ENCODE results near the gene ASPSCR1. TPM values are rescaled to one million over a fixed set of nuclear protein-coding genes. Genes with fewer than 3 reads are reported as not detected.

The ASPSCR1 gene
- total and polyA plus RNA-seq, 2 of the 13 experiments (the other 11 are each of a cell fraction or from before 2014, with no cell fraction given): 274 to 314 TPM

DNA sequence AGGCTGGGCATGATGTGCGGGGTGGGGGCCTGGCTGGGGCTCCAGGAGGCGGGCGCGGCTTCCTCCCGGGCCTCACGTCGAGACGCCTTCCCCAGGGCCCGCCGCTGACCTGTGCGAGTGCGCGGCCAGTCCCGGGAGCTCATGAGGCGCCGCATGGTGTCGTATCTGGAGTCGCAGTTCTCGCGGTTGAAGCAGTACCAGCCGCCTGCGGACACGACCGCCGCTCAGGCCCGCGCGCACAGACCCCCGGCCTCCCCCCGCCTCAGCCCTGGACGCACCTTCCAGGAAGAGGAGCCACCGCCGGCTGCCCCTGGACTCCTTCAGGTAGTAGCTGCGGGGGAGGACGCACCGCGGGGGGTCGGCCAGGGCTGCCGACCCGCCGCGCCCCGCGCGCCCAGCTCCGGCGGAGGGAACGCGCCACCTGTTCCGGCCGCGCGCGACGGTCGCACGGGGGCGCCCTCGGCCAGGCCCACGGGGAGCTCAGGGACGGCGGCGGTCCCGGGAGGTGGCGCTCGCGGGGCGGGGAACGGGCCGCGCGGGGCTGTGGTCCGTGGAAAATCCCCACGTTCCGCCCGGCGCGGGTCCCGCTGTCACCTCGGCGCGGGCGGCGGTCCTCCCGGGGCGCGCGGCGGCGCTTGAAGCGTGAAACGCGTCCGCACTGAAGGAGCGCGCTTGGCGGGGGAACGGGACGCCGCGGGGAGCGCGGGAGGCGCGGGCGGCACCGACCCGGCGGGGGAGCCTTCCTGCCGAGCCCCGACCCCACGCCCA, 17.9 kb upstream of the ASPSCR1 start (continued):
- TF ChIP-seq, protein P1, sequence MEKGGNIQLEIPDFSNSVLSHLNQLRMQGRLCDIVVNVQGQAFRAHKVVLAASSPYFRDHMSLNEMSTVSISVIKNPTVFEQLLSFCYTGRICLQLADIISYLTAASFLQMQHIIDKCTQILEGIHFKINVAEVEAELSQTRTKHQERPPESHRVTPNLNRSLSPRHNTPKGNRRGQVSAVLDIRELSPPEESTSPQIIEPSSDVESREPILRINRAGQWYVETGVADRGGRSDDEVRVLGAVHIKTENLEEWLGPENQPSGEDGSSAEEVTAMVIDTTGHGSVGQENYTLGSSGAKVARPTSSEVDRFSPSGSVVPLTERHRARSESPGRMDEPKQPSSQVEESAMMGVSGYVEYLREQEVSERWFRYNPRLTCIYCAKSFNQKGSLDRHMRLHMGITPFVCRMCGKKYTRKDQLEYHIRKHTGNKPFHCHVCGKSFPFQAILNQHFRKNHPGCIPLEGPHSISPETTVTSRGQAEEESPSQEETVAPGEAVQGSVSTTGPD (CRISPR knock-in tag; IDR thresholded peaks at IDR 0.05): no peak
- TF ChIP-seq CEBPG (CRISPR knock-in tag; IDR thresholded peaks at IDR 0.05) (no peak), SOX13 (IDR thresholded peaks at IDR 0.05) (no peak; the same call in 1 of the 2 replicates), SOX13 (CRISPR knock-in tag; conservative IDR thresholded peaks at IDR 0.05 in 1 of 2, IDR thresholded peaks at IDR 0.05 in 1 of 2) (no peak; a peak in 1 of 4 replicates), HOXA5 (CRISPR knock-in tag; IDR thresholded peaks at IDR 0.05) (no peak; the same call in 1 of the 2 replicates), SNRNP70 (IDR thresholded peaks at IDR 0.05; ENCODE audit: low read depth, low read length) (no peak), CBFB (CRISPR knock-in tag; IDR thresholded peaks at IDR 0.05) (no peak), RFX1 (IDR thresholded peaks at IDR 0.05) (no peak), HMG20A (CRISPR knock-in tag; IDR thresholded peaks at IDR 0.05; ENCODE audit: borderline replicate concordance) (no peak), GABPA (IDR thresholded peaks at IDR 0.05; ENCODE audit: low read depth, low read length) (no peak), GABPA (CRISPR knock-in tag; IDR thresholded peaks at IDR 0.05; ENCODE audit: low read depth) (no peak), NFKB2 (CRISPR knock-in tag; IDR thresholded peaks at IDR 0.05; ENCODE audit: borderline replicate concordance) (0 out of 2 replicates have a peak, but pooled peaks have one; percentile 20), ZBTB7B (CRISPR knock-in tag; IDR thresholded peaks at IDR 0.05) (0 out of 2 replicates have a peak, but pooled peaks have one; percentile 19), CHD2 (IDR thresholded peaks at IDR 0.05; ENCODE audit: low read depth, low read length) (0 out of 2 replicates have a peak, but pooled peaks have one; percentile 19), ZNF839 (CRISPR knock-in tag; IDR thresholded peaks at IDR 0.05; ENCODE audit: borderline replicate concordance) (no peak; the same call in 1 of the 2 replicates), SUZ12 (IDR thresholded peaks at IDR 0.05; ENCODE audit: low read depth, low read length) (no peak), ZNF83 (CRISPR knock-in tag; IDR thresholded peaks at IDR 0.05; ENCODE audit: borderline replicate concordance) (no peak)
- TF ChIP-seq, protein P2, sequence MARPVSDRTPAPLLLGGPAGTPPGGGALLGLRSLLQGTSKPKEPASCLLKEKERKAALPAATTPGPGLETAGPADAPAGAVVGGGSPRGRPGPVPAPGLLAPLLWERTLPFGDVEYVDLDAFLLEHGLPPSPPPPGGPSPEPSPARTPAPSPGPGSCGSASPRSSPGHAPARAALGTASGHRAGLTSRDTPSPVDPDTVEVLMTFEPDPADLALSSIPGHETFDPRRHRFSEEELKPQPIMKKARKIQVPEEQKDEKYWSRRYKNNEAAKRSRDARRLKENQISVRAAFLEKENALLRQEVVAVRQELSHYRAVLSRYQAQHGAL (CRISPR knock-in tag; IDR thresholded peaks at IDR 0.05; ENCODE audit: not compliant biosample characterization): no peak
- TF ChIP-seq, protein P3, sequence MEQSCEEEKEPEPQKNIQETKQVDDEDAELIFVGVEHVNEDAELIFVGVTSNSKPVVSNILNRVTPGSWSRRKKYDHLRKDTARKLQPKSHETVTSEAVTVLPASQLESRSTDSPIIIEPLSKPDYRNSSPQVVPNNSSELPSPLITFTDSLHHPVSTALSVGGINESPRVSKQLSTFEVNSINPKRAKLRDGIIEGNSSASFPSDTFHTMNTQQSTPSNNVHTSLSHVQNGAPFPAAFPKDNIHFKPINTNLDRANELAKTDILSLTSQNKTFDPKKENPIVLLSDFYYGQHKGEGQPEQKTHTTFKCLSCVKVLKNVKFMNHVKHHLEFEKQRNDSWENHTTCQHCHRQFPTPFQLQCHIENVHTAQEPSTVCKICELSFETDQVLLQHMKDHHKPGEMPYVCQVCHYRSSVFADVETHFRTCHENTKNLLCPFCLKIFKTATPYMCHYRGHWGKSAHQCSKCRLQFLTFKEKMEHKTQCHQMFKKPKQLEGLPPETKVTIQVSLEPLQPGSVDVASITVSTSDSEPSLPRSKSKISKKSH (CRISPR knock-in tag; IDR thresholded peaks at IDR 0.05; ENCODE audit: borderline replicate concordance): no peak
- TF ChIP-seq, protein P4, sequence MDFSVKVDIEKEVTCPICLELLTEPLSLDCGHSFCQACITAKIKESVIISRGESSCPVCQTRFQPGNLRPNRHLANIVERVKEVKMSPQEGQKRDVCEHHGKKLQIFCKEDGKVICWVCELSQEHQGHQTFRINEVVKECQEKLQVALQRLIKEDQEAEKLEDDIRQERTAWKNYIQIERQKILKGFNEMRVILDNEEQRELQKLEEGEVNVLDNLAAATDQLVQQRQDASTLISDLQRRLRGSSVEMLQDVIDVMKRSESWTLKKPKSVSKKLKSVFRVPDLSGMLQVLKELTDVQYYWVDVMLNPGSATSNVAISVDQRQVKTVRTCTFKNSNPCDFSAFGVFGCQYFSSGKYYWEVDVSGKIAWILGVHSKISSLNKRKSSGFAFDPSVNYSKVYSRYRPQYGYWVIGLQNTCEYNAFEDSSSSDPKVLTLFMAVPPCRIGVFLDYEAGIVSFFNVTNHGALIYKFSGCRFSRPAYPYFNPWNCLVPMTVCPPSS (IDR thresholded peaks at IDR 0.05): no peak
- TF ChIP-seq, protein P5, sequence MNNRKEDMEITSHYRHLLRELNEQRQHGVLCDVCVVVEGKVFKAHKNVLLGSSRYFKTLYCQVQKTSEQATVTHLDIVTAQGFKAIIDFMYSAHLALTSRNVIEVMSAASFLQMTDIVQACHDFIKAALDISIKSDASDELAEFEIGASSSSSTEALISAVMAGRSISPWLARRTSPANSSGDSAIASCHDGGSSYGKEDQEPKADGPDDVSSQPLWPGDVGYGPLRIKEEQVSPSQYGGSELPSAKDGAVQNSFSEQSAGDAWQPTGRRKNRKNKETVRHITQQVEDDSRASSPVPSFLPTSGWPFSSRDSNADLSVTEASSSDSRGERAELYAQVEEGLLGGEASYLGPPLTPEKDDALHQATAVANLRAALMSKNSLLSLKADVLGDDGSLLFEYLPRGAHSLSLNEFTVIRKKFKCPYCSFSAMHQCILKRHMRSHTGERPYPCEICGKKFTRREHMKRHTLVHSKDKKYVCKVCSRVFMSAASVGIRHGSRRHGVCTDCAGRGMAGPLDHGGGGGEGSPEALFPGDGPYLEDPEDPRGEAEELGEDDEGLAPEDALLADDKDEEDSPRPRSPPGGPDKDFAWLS (CRISPR knock-in tag; IDR thresholded peaks at IDR 0.05; ENCODE audit: borderline replicate concordance): no peak
- TF ChIP-seq, protein P6, sequence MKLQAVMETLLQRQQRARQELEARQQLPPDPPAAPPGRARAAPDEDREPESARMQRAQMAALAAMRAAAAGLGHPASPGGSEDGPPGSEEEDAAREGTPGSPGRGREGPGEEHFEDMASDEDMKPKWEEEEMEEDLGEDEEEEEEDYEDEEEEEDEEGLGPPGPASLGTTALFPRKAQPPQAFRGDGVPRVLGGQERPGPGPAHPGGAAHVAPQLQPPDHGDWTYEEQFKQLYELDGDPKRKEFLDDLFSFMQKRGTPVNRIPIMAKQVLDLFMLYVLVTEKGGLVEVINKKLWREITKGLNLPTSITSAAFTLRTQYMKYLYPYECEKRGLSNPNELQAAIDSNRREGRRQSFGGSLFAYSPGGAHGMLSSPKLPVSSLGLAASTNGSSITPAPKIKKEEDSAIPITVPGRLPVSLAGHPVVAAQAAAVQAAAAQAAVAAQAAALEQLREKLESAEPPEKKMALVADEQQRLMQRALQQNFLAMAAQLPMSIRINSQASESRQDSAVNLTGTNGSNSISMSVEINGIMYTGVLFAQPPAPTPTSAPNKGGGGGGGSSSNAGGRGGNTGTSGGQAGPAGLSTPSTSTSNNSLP (IDR thresholded peaks at IDR 0.05; ENCODE audit: low read depth, low read length): no peak
